ENCODE data around the gene SDHC.

SDHC gene, protein sequence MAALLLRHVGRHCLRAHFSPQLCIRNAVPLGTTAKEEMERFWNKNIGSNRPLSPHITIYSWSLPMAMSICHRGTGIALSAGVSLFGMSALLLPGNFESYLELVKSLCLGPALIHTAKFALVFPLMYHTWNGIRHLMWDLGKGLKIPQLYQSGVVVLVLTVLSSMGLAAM

DNA sequence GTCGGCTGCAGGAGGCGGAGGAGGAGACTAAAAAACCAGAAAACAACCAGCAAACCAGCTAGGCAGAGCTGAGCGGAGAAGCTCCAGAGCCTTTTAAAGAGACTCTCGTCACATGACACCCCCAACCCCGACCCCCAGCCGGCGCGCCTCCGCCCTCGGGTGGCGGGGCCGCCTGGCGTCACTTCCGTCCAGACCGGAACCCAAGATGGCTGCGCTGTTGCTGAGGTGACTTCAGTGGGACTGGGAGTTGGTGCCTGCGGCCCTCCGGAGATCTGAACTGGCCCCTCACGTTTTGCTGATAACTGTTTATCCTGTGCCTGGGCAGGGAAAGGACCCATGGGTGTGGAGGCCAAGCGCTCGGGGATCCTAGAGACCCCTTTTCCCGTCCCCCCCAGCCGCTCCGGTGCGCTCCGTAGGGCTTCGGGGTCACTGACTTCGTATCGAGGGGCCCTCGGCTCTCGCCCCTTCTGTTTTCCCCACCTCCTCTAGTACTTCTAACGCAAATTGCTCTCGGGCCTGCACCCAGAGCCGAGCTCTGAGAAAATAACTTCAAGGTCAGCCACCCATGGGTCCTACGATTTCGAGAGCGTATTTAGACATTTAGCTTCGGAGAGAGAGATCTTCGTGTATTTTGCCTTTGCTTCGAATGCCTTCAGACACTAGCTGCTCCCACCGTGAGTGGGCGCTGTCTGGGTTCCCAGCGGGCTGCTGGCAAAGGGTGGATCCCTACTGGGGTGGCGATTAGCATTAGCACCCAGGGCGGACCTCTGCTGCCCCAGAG lies at the start of gene SDHC:
TSS of gene SDHC (plus strand) at position 181 of the 781 bp plus-strand sequence. CDS start at position 206, 25 bp downstream.
- FAIRE-seq = peak; percentile 60

DNA sequence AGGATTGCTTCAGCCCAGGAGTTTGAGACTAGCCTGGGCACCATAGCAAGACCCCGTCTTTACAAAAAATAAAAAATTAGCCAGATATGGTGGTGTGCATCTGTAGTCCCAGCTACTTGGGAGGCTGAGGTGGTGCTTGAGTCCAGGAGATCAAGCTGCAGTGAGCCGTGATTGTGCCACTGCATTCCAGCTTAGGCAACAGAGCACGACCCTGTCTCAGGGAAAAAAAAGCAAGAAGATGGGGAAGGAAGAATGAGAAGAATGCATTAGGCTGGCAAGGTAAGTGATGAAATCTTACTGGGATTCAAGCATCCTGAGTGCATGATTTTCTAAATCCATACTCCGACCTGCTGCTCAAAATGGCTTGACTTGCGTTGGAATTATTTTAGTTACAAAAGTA lies 48.9 kb upstream of the SDHC start:
- FAIRE-seq = no peak

DNA sequence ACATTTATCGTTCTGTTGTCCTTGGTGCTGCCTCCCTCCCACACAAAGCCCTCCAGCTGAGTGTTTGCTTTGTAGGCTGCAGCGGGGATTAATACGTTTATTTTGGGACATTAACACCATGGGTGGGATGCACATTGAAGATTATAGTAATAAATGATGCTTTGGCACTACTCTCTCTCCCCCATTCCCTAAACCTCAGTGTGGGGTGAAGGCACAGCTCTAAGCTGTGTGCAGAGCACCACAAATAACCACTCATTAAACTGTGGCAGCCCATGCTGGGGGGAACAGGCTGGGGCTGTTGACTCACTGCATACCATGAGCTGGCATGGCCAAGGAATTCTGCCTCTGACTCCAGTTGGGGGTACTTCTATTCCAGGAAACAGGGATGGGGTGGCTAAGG lies 48.0 kb upstream of the SDHC start:
- FAIRE-seq = no peak

GRCh38 chr1:161266836-161267235 lies 47.3 kb upstream of the SDHC start:
- no peak for FAIRE-seq

GRCh38 chr1:161267321-161267720 lies 46.9 kb upstream of the SDHC start:
- no peak for FAIRE-seq

- FAIRE-seq = no peak
These were observed 40.8 kb upstream of the SDHC start for GRCh38 chr1:161273402-161273801.

DNA sequence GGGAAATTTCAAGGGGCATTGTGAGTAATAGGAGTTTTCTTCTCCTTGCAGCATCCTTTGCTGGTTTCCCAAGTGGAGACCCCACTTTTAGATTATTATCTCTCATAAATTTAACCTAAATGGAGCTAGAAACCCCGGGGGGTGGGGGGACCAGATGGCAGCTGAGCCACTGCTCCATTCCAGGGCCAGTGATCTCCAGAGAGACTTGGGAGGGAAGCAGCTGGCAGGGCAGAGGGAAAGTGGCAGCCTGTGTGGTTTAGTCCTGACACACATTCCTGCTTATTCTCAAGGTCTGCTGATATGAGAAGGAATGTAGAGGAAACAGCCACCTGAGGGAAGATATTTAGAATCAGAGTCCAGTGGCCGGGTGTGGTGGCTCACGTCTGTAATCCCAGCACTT lies 39.3 kb upstream of the SDHC start:
- FAIRE-seq = no peak

GRCh38 chr1:161282991-161283390 lies 31.2 kb upstream of the SDHC start:
- FAIRE-seq = no peak

DNA sequence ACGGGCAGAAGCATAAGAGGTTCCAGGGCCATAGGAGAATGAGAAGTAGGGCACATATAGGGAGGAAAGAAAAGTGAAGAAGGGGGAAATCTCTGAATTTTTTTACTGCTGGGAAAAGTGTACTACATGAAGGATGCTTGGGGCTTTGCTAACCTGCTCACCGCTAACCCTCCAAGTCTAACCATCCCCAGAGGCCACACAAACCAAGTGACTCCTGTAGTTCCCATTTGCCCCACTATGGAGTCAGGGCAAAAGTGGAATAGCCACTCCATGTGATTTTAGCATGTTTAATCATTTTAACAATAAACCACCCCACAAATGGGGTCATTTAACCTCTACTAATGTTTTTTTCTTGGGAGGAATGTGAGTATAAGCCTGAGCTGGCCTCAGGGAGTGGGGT lies 29.1 kb upstream of the SDHC start:
- no peak for FAIRE-seq

- no peak for FAIRE-seq
These were observed 28.7 kb upstream of the SDHC start for GRCh38 chr1:161285521-161285920.

- no peak for FAIRE-seq
These were observed 26.6 kb upstream of the SDHC start for GRCh38 chr1:161287482-161288054.

DNA sequence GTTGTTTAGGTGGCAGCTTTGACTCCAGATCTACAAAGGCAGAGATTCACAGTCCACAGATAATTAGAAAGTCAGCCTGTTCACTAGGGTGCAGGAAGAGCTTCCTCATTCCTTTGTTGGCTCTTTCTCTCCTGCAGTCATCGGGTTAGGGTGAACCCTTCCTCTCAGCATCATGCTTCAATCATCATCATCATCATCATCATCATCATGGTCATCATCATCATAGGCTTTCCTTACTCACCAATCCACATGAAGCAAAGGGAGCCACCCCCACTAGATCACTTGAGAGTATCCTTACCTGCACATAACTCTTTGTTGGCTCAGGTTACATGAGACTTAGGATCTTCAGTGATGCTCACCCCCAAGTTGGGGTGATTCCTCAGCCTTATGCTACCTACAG lies 23.4 kb upstream of the SDHC start:
- no peak for FAIRE-seq

GRCh38 chr1:161297415-161297814 lies 16.8 kb upstream of the SDHC start:
- FAIRE-seq = no peak

DNA sequence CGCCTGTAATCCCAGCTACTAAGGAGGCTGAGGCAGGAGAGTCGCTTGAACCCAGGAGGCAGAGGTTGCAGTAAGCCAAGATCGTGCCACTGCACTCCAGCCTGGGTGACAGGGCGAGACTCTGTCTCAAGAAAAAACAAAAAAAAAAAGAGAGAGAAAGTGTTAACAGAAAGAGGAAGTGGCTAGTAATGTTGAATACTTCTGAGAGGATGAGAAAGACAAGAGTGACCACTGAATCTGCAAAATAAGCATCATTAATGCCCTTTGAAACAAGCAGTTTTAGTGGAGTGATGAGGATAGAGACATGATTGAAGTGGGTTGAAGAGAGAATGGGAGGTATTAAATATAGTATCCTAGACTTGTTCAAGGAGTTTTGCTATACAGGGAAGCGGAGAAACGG lies 16.1 kb upstream of the SDHC start:
- no peak for FAIRE-seq

GRCh38 chr1:161299347-161299746 lies 14.8 kb upstream of the SDHC start:
- FAIRE-seq = no peak

DNA sequence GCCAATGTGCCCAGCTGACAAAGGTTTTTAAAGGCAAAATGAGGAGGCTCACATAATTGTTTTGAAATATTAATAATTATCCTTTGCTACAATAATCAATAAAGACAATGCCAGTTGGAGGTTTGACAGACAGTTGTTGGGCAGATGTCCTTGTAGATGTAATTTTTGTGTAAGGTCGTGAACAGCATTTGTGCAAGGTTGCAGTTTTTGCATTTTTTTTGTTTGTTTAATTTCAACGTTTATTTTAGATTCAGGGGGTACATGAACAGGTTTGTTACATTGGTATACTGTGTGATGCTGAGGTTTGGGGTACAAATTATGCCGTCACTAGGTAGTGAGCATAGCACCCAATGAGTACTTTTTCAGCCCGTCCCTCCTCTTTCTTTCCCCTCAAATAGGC lies 13.7 kb upstream of the SDHC start:
- no peak for FAIRE-seq

GRCh38 chr1:161304927-161305866 lies 9.0 kb upstream of the SDHC start:
- FAIRE-seq = no peak

DNA sequence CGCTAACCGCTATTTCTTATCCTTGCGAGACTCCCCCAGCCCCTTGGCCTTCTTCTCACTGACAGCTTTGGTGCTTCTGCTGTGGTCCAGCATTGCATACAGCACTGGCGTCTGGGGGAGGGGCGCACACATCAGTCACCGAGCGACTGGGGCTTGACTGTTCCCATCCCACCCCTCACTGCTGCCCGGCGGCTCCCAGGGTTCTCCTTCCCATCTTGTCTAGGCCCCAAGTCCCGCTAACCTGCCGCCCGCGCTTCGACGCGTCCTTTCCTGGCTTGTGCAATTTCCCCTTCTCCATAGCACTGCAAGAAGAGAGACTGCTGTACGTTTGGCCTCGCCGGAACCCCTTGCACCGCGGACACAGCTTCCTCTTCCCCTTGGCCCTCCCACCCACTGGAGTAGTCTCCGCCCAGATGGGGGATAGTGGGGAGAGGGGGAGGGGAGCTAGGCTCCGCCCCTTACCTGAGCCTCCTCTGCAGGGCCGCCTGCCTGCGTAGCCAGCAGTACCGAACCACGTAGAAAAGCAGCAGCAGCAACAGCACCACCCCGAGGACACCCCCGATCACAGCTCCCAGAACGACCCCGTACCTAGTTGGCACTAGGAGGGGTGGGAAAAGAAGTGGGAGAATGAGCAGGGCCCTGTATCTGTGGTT lies 8.2 kb upstream of the SDHC start:
- no peak for FAIRE-seq

DNA sequence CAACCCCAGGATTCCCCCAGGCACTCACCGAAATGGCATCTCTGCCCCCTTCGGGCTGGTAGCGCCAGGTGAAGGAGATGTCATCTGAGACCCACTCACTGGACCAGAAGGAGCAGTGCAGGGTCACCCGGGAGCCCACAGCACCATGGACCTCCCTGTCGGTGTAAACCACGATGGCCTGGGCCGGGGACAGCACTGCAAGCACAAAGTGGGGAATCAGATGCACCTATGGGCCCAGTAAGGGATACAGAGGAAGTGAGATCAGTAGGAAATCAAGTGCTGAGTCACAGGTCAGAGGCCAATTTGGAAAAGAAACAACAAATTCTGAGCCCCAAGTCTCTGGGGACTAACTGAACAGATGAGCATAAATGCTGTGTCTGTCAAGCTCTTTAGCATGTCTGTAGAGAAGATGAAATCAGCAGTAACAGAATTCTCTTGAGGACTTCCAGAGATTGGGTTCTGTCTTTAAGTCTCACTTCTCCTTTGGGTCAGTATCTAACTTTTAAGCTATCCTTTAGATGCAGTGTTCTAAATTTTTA lies 6.9 kb upstream of the SDHC start:
- no peak for FAIRE-seq

DNA sequence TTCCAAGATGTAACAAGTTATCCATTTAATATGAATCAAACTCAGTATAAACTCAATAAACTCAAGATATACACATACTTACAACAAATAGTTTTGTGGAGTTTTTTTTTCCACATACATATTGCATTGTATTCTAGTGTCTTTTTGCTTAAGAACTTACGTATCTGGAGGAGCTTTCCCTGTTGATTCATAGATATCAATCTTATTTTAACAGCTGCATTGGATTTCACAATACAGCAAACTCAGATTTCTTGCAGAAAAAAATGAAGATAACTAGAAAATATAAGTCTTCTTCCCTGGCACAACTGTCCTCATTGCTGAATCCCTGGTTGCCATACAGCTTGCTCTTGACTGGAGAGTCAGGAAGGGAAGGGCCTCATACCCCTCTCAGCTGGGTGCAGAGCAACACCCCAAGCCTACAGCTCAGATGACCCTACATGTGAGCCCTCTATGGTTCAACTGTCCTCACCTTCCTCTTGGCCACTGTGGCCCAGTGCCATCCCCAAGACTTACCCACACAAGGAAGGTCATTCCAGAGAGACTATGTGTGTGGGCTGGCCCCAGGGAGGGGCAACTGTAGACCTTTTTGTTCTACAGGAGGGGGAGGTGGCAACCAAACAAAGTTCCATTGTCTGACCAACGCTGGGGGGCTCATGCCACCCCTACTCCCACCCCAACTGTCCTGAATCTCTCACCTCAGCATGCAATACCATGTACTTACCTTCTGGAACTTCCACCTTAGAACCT lies 6.1 kb upstream of the SDHC start:
- FAIRE-seq = no peak

GRCh38 chr1:161309868-161310267 lies 4.3 kb upstream of the SDHC start, which contains the start of gene MPZ:
MPZ (minus strand) TSS chr1:161309968; CDS start chr1:161309905, 63 bp downstream.
- no peak for FAIRE-seq
